ENCODE measurements around the gene TGFBR2.

TGFBR2 gene

GRCh38 chr3:30605706-30606300, 598 bp upstream of the TGFBR2 start:
- no peak overlapping the region for H3K23ac ChIP-seq (ENCODE audit: low read length)
- H2BK5ac ChIP-seq (ENCODE audit: low read depth, low read length, poor library complexity) = no peak overlapping the region
- no peaks in the 10 kb centered on the region for H3K27me3 ChIP-seq (ENCODE audit: insufficient read depth, low read length)
- no peak overlapping the region for H3K18ac ChIP-seq (ENCODE audit: low read length)
- H2BK120ac ChIP-seq (ENCODE audit: insufficient read depth, low read length, poor library complexity) = no peak overlapping the region
- H3K9me3 ChIP-seq (ENCODE audit: insufficient read depth, low read depth, low read length) = no peaks in the 10 kb centered on the region
- H2AK5ac ChIP-seq (ENCODE audit: low read length) = no peak overlapping the region
- no CpG with 5 or more reads among the region's 10 CpGs for whole genome bisulfite sequencing (ENCODE audit: extremely low coverage, insufficient coverage, insufficient read length)
- no peak overlapping the region for H3K4ac ChIP-seq (ENCODE audit: low read depth, low read length)
- H3K4me1 ChIP-seq (ENCODE audit: control insufficient read depth in 1 of 2, insufficient read depth in 2 of 2, low read length in 2 of 2) = peaks cover 2 to 4% of the 10 kb centered on the region in 2 experiments
- H3K14ac ChIP-seq (ENCODE audit: low read length) = no peak overlapping the region
- peaks cover 16% of the 10 kb centered on the region for H3K79me1 ChIP-seq (ENCODE audit: low read length)
- H3K27ac ChIP-seq (ENCODE audit: low read depth, low read length) = no peak overlapping the region
- H3K36me3 ChIP-seq (ENCODE audit: control insufficient read depth in 1 of 2, insufficient read depth in 2 of 2, low read length in 2 of 2) = no peaks in the 10 kb centered on the region
- H3K4me2 ChIP-seq (ENCODE audit: low read length) = peak overlapping the region; percentile 72
- peak overlapping the region; percentile 31 for H3K9ac ChIP-seq (ENCODE audit: low read length)
- peaks cover 16% of the 10 kb centered on the region for H3K79me2 ChIP-seq (ENCODE audit: control insufficient read depth, insufficient read depth, low read length, poor library complexity)
- no peak overlapping the region for H3K4me3 ChIP-seq (ENCODE audit: low read depth, low read length)
- H2BK12ac ChIP-seq (ENCODE audit: low read length) = no peak overlapping the region
- DNase-seq = no peak
- H4K91ac ChIP-seq (ENCODE audit: low read depth, low read length) = no peak overlapping the region
- peak overlapping the region; percentile 8 for H4K8ac ChIP-seq (ENCODE audit: low read depth, low read length)
- no peak overlapping the region for H4K12ac ChIP-seq (ENCODE audit: low read depth, low read length)
- no peak overlapping the region for H2AFZ ChIP-seq (ENCODE audit: insufficient read depth, low read length, poor library complexity)

- peak overlapping the region; percentile 62 for H2AFZ ChIP-seq (ENCODE audit: insufficient read depth, low read length, poor library complexity)
- no CpG with 5 or more reads among the region's 45 CpGs for WGBS (ENCODE audit: extremely low coverage, insufficient coverage, insufficient read length)
Measured at GRCh38 chr3:30607032-30607833, 832 bp downstream of the TGFBR2 start.

GRCh38 chr3:30608598-30608947, 2.2 kb downstream of the TGFBR2 start:
- Histone ChIP-seq H3K4ac (ENCODE audit: low read depth, low read length) (peak overlapping the region; percentile 97), H3K79me1 (ENCODE audit: low read length) (peaks cover 19% of the 10 kb centered on the region), H3K4me1 (ENCODE audit: control insufficient read depth in 1 of 2, insufficient read depth in 2 of 2, low read length in 2 of 2) (peaks cover 6 to 20% of the 10 kb centered on the region in 2 experiments), H2BK12ac (ENCODE audit: low read length) (no peak overlapping the region), H4K91ac (ENCODE audit: low read depth, low read length) (no peak overlapping the region), H2BK120ac (ENCODE audit: insufficient read depth, low read length, poor library complexity) (no peak overlapping the region), H3K36me3 (ENCODE audit: control insufficient read depth in 1 of 2, insufficient read depth in 2 of 2, low read length in 2 of 2) (no peaks in the 10 kb centered on the region), H3K4me2 (ENCODE audit: low read length) (peak overlapping the region; percentile 45), H3K79me2 (ENCODE audit: control insufficient read depth, insufficient read depth, low read length, poor library complexity) (peaks cover 20% of the 10 kb centered on the region), H4K8ac (ENCODE audit: low read depth, low read length) (no peak overlapping the region), H3K14ac (ENCODE audit: low read length) (no peak overlapping the region), H3K9ac (ENCODE audit: low read length) (no peak overlapping the region), H4K12ac (ENCODE audit: low read depth, low read length) (no peak overlapping the region), H3K27ac (ENCODE audit: low read depth, low read length) (no peak overlapping the region), H3K18ac (ENCODE audit: low read length) (no peak overlapping the region), H3K9me3 (ENCODE audit: insufficient read depth, low read depth, low read length) (no peaks in the 10 kb centered on the region), H2BK5ac (ENCODE audit: low read depth, low read length, poor library complexity) (no peak overlapping the region), H2AFZ (ENCODE audit: insufficient read depth, low read length, poor library complexity) (no peak overlapping the region), H2AK5ac (ENCODE audit: low read length) (no peak overlapping the region), H3K4me3 (ENCODE audit: low read depth, low read length) (no peak overlapping the region), H3K27me3 (ENCODE audit: insufficient read depth, low read length) (no peaks in the 10 kb centered on the region), H3K23ac (ENCODE audit: low read length) (no peak overlapping the region)
- WGBS (ENCODE audit: extremely low coverage, insufficient coverage, insufficient read length) = no CpG with 5 or more reads among the region's 2 CpGs
- no peak for DNase-seq

More at GRCh38 chr3:30607032-30607833, 832 bp downstream of the TGFBR2 start:
- H4K12ac ChIP-seq (ENCODE audit: low read depth, low read length) = peak overlapping the region; percentile 12
- H3K79me2 ChIP-seq (ENCODE audit: control insufficient read depth, insufficient read depth, low read length, poor library complexity) = peaks cover 18% of the 10 kb centered on the region
- no peaks in the 10 kb centered on the region for H3K9me3 ChIP-seq (ENCODE audit: insufficient read depth, low read depth, low read length)
- peak overlapping the region; percentile 90 for H4K91ac ChIP-seq (ENCODE audit: low read depth, low read length)
- H2BK5ac ChIP-seq (ENCODE audit: low read depth, low read length, poor library complexity) = peak overlapping the region; percentile 74
- H3K79me1 ChIP-seq (ENCODE audit: low read length) = peaks cover 17% of the 10 kb centered on the region
- H3K18ac ChIP-seq (ENCODE audit: low read length) = peak overlapping the region; percentile 84
- H3K23ac ChIP-seq (ENCODE audit: low read length) = no peak overlapping the region
- H3K4me2 ChIP-seq (ENCODE audit: low read length) = peak overlapping the region; percentile 72
- H3K9ac ChIP-seq (ENCODE audit: low read length) = peak overlapping the region; percentile 95
- peaks cover 2 to 12% of the 10 kb centered on the region in 2 experiments for H3K4me1 ChIP-seq (ENCODE audit: control insufficient read depth in 1 of 2, insufficient read depth in 2 of 2, low read length in 2 of 2)
- H3K27me3 ChIP-seq (ENCODE audit: insufficient read depth, low read length) = no peaks in the 10 kb centered on the region
- no peak overlapping the region for H2BK12ac ChIP-seq (ENCODE audit: low read length)
- H2AK5ac ChIP-seq (ENCODE audit: low read length) = peak overlapping the region; percentile 12
- peak; percentile 33 to 54 for DNase-seq
- H3K36me3 ChIP-seq (ENCODE audit: control insufficient read depth in 1 of 2, insufficient read depth in 2 of 2, low read length in 2 of 2) = no peaks in the 10 kb centered on the region
- peak overlapping the region; percentile 75 for H4K8ac ChIP-seq (ENCODE audit: low read depth, low read length)
- H3K4me3 ChIP-seq (ENCODE audit: low read depth, low read length) = peak overlapping the region; percentile 92
- peak overlapping the region; percentile 91 for H3K14ac ChIP-seq (ENCODE audit: low read length)
- H3K27ac ChIP-seq (ENCODE audit: low read depth, low read length) = peak overlapping the region; percentile 89
- H2BK120ac ChIP-seq (ENCODE audit: insufficient read depth, low read length, poor library complexity) = peak overlapping the region; percentile 69
- peak overlapping the region; percentile 84 for H3K4ac ChIP-seq (ENCODE audit: low read depth, low read length)

GRCh38 chr3:30609930-30610701, 3.7 kb downstream of the TGFBR2 start:
- no CpG with 5 or more reads among the region's 4 CpGs for WGBS (ENCODE audit: extremely low coverage, insufficient coverage, insufficient read length)
- DNase-seq = no peak

More at GRCh38 chr3:30609930-30610701, 3.7 kb downstream of the TGFBR2 start:
- no peak overlapping the region for H2BK120ac ChIP-seq (ENCODE audit: insufficient read depth, low read length, poor library complexity)
- H2AFZ ChIP-seq (ENCODE audit: insufficient read depth, low read length, poor library complexity) = no peak overlapping the region
- H4K8ac ChIP-seq (ENCODE audit: low read depth, low read length) = peak overlapping the region; percentile 22
- H3K4ac ChIP-seq (ENCODE audit: low read depth, low read length) = peak overlapping the region; percentile 76
- H3K27ac ChIP-seq (ENCODE audit: low read depth, low read length) = peak overlapping the region; percentile 32
- peak overlapping the region; percentile 26 for H2AK5ac ChIP-seq (ENCODE audit: low read length)
- H4K12ac ChIP-seq (ENCODE audit: low read depth, low read length) = no peak overlapping the region
- H3K18ac ChIP-seq (ENCODE audit: low read length) = no peak overlapping the region
- H2BK12ac ChIP-seq (ENCODE audit: low read length) = no peak overlapping the region
- H3K79me2 ChIP-seq (ENCODE audit: control insufficient read depth, insufficient read depth, low read length, poor library complexity) = peaks cover 23% of the 10 kb centered on the region
- no peak overlapping the region for H4K91ac ChIP-seq (ENCODE audit: low read depth, low read length)
- no peaks in the 10 kb centered on the region for H3K27me3 ChIP-seq (ENCODE audit: insufficient read depth, low read length)
- peaks cover 6 to 20% of the 10 kb centered on the region in 2 experiments for H3K4me1 ChIP-seq (ENCODE audit: control insufficient read depth in 1 of 2, insufficient read depth in 2 of 2, low read length in 2 of 2)
- H3K23ac ChIP-seq (ENCODE audit: low read length) = no peak overlapping the region
- no peaks in the 10 kb centered on the region for H3K9me3 ChIP-seq (ENCODE audit: insufficient read depth, low read depth, low read length)
- H3K9ac ChIP-seq (ENCODE audit: low read length) = no peak overlapping the region
- H3K4me3 ChIP-seq (ENCODE audit: low read depth, low read length) = no peak overlapping the region
- H2BK5ac ChIP-seq (ENCODE audit: low read depth, low read length, poor library complexity) = no peak overlapping the region
- H3K36me3 ChIP-seq (ENCODE audit: control insufficient read depth in 1 of 2, insufficient read depth in 2 of 2, low read length in 2 of 2) = no peaks in the 10 kb centered on the region
- peaks cover 19% of the 10 kb centered on the region for H3K79me1 ChIP-seq (ENCODE audit: low read length)
- no peak overlapping the region for H3K4me2 ChIP-seq (ENCODE audit: low read length)
- peak overlapping the region; percentile 17 for H3K14ac ChIP-seq (ENCODE audit: low read length)
